GM12891 (cell line): ENCODE data around the gene ZC3H4.
"Not testable (repeated sequence)": the region's sequence is repeated elsewhere in the genome, so short reads cannot be mapped to it uniquely, and the experiment has no call there.

Experiments
- DNase-seq: peaks from one replicate; pipeline ENCODE4 v3.0.0; 2011; ENCODE audit warnings: low spot score; ENCODE audit not compliant: insufficient read length
- FAIRE-seq: peaks from 2 replicates; lab custom pipeline; 2011; peaks lifted over from hg19 to GRCh38; lab: Jason Lieb, UNC
- PAX5 ChIP-seq: IDR thresholded peaks from 2 replicates; pipeline ENCODE4 v1.6.1; 2011; ENCODE audit warnings: low read length, moderate library complexity, mild to moderate bottlenecking; ENCODE audit not compliant: insufficient read depth, severe bottlenecking
- POLR2A ChIP-seq: IDR thresholded peaks from 2 replicates; pipeline ENCODE4 v1.6.1; 2011; ENCODE audit warnings: low read depth, low read length, control low read depth
- POLR2AphosphoS5 ChIP-seq: IDR thresholded peaks from 2 replicates; pipeline ENCODE4 v1.6.1; 2011; ENCODE audit warnings: low read depth, low read length, control low read depth
- POU2F2 ChIP-seq: IDR thresholded peaks from 2 replicates; pipeline ENCODE4 v1.6.1; 2011; ENCODE audit warnings: low read depth, mild to moderate bottlenecking, control low read depth, low read length, moderate library complexity
- SPI1 ChIP-seq: IDR thresholded peaks from 2 replicates; pipeline ENCODE4 v1.6.1; 2011; ENCODE audit warnings: low read depth, low read length, control low read depth
- TAF1 ChIP-seq: IDR thresholded peaks from 2 replicates; pipeline ENCODE4 v1.6.1; 2011; ENCODE audit warnings: low read depth, low read length, control low read depth

ZC3H4 gene

GRCh38 chr19:47093841-47094240 lies 19.7 kb downstream of the ZC3H4 start:
- TF ChIP-seq POLR2AphosphoS5 (no peak), TAF1 (no peak), POU2F2 (no peak), SPI1 (no peak), POLR2A (no peak), PAX5 (no peak)
- no peak for FAIRE-seq
- DNase-seq, result no peak

- TF ChIP-seq POLR2AphosphoS5, result no peak
- no peak for TF ChIP-seq POLR2A
- TF ChIP-seq POU2F2, result no peak
- no peak for TF ChIP-seq TAF1
- TF ChIP-seq SPI1, result no peak
- TF ChIP-seq PAX5, result no peak
- FAIRE-seq (no peak), DNase-seq (no peak)
Measured at GRCh38 chr19:47093254-47093653, 20.3 kb downstream of the ZC3H4 start.

- FAIRE-seq (no peak), DNase-seq (no peak)
- TF ChIP-seq POLR2A (no peak), POLR2AphosphoS5 (no peak), POU2F2 (no peak), TAF1 (no peak), PAX5 (no peak), SPI1 (no peak)
Measured at GRCh38 chr19:47089767-47090350, 23.7 kb downstream of the ZC3H4 start.

GRCh38 chr19:47086280-47086679 lies 27.3 kb downstream of the ZC3H4 start:
- DNase-seq, result no peak
- TF ChIP-seq POLR2AphosphoS5, result no peak
- no peak for TF ChIP-seq TAF1
- no peak for TF ChIP-seq SPI1
- TF ChIP-seq POLR2A, result no peak
- TF ChIP-seq PAX5, result no peak
- no peak for TF ChIP-seq POU2F2
- no peak for FAIRE-seq

- TF ChIP-seq PAX5, result no peak
- no peak for TF ChIP-seq POLR2A
- TF ChIP-seq POLR2AphosphoS5, result no peak
- TF ChIP-seq SPI1, result no peak
- no peak for TF ChIP-seq POU2F2
- no peak for TF ChIP-seq TAF1
- DNase-seq (no peak), FAIRE-seq (no peak)
Measured at GRCh38 chr19:47084879-47085439, 28.6 kb downstream of the ZC3H4 start.

- no peak for FAIRE-seq
- no peak for TF ChIP-seq TAF1
- TF ChIP-seq POLR2A, result no peak
- TF ChIP-seq SPI1, result no peak
- TF ChIP-seq PAX5, result no peak
- no peak for TF ChIP-seq POU2F2
- no peak for TF ChIP-seq POLR2AphosphoS5
- DNase-seq, result no peak
Measured at GRCh38 chr19:47082493-47082892, 31.1 kb downstream of the ZC3H4 start.

GRCh38 chr19:47081095-47081494 lies 32.5 kb downstream of the ZC3H4 start:
- DNase-seq (no peak), FAIRE-seq (no peak)

GRCh38 chr19:47078351-47078750 lies 35.2 kb downstream of the ZC3H4 start:
- not testable (repeated sequence) for FAIRE-seq, DNase-seq

More at GRCh38 chr19:47081095-47081494, 32.5 kb downstream of the ZC3H4 start:
- no peak for TF ChIP-seq PAX5
- TF ChIP-seq POU2F2, result no peak
- TF ChIP-seq POLR2A, result no peak
- TF ChIP-seq SPI1, result no peak

- FAIRE-seq (no peak), DNase-seq (no peak)
- TF ChIP-seq POU2F2, result no peak
- no peak for TF ChIP-seq TAF1
- no peak for TF ChIP-seq POLR2A
- no peak for TF ChIP-seq PAX5
- no peak for TF ChIP-seq SPI1
- no peak for TF ChIP-seq POLR2AphosphoS5
Measured at GRCh38 chr19:47075941-47076340, 37.6 kb downstream of the ZC3H4 start.

- FAIRE-seq (no peak), DNase-seq (no peak)
- TF ChIP-seq POLR2AphosphoS5, result no peak
- TF ChIP-seq TAF1, result no peak
- TF ChIP-seq SPI1, result no peak
- TF ChIP-seq PAX5, result no peak
- no peak for TF ChIP-seq POLR2A
- TF ChIP-seq POU2F2, result no peak
Measured at GRCh38 chr19:47075179-47075810, 38.3 kb downstream of the ZC3H4 start.
